Coronary artery (tissue), 2 donors: ENCODE data around the gene UBASH3A.

Experiments used
- DNase-seq: peaks from one replicate; pipeline ENCODE4 v3.0.0-alpha.2; 2017; ENCODE audit warnings: low spot score
- H3K27ac ChIP-seq, 2 donors: fragments of 200-600 bp; sonication (generic); one replicate each; pipeline ENCODE4 v1.5.1; 2016 to 2019
- H3K4me3 ChIP-seq: fragments of 200-600 bp; sonication (generic); 2 replicates; pipeline ENCODE4 v1.5.1; 2016; ENCODE audit warnings: mild to moderate bottlenecking, moderate library complexity
- TF ChIP-seq, protein P1 (sequence below): fragments of 200-600 bp; sonication (generic); IDR thresholded peaks from one replicate; pipeline ENCODE4 v1.5.1; 2019; ENCODE audit warnings: antibody characterized with exemption

UBASH3A gene

DNA sequence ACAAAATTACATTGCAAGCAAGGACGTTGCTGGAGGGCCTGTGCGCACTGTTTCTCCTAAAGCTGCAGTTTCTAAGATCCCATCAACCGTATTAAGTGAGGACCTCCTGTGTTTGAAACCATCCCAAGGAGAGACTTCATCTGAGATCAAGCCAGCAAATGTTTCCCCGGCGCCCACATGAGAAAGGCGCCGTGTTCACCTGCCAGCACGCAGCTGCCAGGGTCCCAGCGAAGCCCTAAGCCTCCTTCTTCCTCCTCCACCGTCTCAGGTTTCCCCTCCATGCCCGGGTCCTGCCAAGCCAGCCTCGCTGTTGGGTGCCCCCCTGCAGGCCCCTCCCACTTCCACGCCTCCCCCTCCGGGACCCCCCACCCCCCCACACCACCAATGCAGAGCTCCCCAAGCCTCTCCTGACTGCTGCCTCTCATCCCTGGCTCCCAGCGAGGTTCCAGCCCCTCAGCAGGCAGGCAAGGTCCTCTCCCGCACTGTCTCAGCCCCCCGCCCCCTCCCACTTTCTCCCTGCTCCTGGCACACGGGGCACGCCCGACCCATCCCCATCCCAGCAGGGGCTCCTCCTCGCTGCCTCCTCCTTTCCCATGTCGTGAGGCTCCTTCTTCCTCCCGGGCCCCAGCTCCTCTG is 28.7 kb upstream of the UBASH3A start:
- no peak overlapping the region for H3K4me3 ChIP-seq
- TF ChIP-seq, protein P1, sequence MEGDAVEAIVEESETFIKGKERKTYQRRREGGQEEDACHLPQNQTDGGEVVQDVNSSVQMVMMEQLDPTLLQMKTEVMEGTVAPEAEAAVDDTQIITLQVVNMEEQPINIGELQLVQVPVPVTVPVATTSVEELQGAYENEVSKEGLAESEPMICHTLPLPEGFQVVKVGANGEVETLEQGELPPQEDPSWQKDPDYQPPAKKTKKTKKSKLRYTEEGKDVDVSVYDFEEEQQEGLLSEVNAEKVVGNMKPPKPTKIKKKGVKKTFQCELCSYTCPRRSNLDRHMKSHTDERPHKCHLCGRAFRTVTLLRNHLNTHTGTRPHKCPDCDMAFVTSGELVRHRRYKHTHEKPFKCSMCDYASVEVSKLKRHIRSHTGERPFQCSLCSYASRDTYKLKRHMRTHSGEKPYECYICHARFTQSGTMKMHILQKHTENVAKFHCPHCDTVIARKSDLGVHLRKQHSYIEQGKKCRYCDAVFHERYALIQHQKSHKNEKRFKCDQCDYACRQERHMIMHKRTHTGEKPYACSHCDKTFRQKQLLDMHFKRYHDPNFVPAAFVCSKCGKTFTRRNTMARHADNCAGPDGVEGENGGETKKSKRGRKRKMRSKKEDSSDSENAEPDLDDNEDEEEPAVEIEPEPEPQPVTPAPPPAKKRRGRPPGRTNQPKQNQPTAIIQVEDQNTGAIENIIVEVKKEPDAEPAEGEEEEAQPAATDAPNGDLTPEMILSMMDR, result no peak
- H3K27ac ChIP-seq, result no peak overlapping the region
- DNase-seq, result no peak

GRCh38 chr21:42375506-42375905 is 28.2 kb upstream of the UBASH3A start:
- Histone ChIP-seq H3K4me3 (no peak overlapping the region), H3K27ac (no peak overlapping the region)
- DNase-seq, result no peak
- TF ChIP-seq, protein P1, result no peak

GRCh38 chr21:42375966-42376337 is 27.8 kb upstream of the UBASH3A start:
- H3K4me3 ChIP-seq, result no peak overlapping the region
- H3K27ac ChIP-seq, result no peak overlapping the region
- DNase-seq, result no peak
- TF ChIP-seq, protein P1, result no peak

- TF ChIP-seq, protein P1, result no peak
- H3K4me3 ChIP-seq, result no peak overlapping the region
- no peak overlapping the region for H3K27ac ChIP-seq
- no peak for DNase-seq
These were observed 27.2 kb upstream of the UBASH3A start for GRCh38 chr21:42376338-42376982.

- TF ChIP-seq, protein P1, result no peak
- no peak for DNase-seq
- H3K4me3 ChIP-seq, result no peak overlapping the region
- H3K27ac ChIP-seq, result no peak overlapping the region
These were observed 26.3 kb upstream of the UBASH3A start for GRCh38 chr21:42377211-42377950.

DNA sequence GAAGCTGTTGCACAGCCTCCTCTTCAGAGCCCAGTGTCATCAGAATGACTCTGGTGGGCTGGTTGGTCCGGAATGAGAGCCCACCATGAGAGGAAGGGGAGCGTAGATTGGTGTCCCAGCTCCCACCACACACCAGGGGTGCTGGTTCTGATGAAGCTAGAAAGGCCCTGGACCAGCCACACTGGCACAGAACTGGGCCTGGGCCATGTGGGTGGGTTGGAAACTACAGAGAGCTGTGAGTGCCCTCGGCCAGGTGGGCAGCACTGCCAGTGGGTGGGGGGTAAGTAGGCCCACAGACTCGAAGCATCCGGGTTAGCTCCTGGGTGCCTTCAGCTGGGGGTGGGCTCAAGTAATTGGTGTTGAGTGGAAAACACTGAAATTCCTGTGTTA is 25.8 kb upstream of the UBASH3A start:
- Histone ChIP-seq H3K27ac (no peak overlapping the region), H3K4me3 (no peak overlapping the region)
- TF ChIP-seq, protein P1, result no peak
- DNase-seq, result no peak

DNA sequence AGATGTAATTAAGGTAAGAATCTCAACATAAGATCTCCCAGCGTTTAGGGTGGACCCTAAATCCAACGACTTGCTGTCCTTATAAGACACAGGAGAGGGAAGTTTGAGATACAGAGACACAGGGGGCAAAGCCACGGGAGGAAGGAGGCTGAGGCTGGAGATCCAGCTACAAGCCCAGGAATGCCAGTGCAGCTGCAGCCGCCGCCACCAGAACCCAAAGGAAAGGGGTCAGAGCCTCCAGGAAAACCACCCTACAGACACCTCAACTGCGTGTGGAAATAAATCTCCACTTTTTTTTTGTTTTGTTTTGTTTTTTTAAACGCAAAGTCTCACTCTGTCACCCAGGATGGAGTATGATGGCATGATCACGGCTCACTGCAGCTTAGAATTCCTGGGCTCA is 25.3 kb upstream of the UBASH3A start:
- DNase-seq, result no peak
- TF ChIP-seq, protein P1, result no peak

More for the DNA sequence above, 25.3 kb upstream of the UBASH3A start:
- H3K4me3 ChIP-seq, result no peak overlapping the region
- no peak overlapping the region for H3K27ac ChIP-seq
